RWPE1 (cell line): ENCODE measurements around the gene WDR1.
A peak's percentile ranks its signal among the peaks of the same experiment; 100 is the strongest.

Experiments used
- CTCF ChIA-PET: fragments of 350-600 bp; sonication (Branson Sonifier 250); formaldehyde crosslinking; extraction: SDS; loops from one replicate; lab custom pipeline; 2021; lab: Yijun Ruan, JAX
- POLR2A ChIA-PET: fragments of 400-600 bp; formaldehyde crosslinking; extraction: SDS; loops from one replicate; lab custom pipeline; 2020; ENCODE audit warnings: antibody characterized with exemption; ENCODE audit not compliant: low non-redundant PET; lab: Yijun Ruan, JAX
- DNase-seq: peaks from one replicate; pipeline ENCODE4 v3.0.0; 2012; ENCODE audit warnings: low spot score
- H3K27ac ChIP-seq: fragments of 450-650 bp; 2 replicates; pipeline ENCODE4 v1.5.1; 2017
- TF ChIP-seq, protein P1 (sequence below): fragments of 450-650 bp; conservative IDR thresholded peaks from 2 replicates; pipeline ENCODE4 v1.5.1; 2017; ENCODE audit warnings: low read depth, mild to moderate bottlenecking

Gene WDR1

DNA sequence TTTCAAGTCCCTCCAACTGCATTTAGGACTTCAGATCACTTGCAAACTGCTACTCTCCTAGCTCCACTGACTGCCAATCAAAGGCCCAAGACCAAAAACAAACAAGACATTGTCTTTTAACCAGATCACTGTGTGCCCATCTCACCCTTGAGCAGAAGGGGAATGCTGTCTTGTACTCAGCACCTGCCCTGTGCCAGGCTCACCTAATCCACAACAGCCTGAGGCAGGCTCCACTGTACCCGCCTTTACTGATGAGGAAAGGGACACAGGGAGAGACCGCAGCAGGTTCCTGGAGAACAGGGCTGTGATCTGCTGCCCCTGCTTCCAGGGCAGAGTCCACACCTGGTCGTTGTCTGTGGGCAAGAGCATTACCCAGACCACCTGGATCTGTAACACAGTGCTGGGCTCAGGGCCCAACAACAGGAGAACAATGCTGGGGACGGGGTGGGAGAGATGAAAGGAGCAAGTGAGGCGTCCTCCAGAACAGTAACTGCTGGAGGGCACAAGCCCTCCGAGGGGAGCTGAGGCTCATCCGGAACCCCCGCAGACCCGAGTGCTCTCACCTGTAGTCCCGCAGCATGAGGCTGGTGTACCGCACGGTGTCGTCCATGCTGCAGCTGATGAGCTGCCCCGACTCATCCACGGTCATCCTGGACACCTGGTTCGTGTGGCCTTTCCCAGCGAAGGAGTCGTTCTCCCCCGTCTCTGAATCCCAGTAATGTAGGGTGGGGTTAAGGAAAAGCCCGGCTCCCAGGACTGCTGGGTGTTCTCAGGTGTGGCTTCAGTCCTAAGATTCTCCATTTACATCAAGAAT is 33.9 kb downstream of the WDR1 start:
- H3K27ac ChIP-seq = peak overlapping the region; percentile 14; the same call in 1 of the 2 replicates
- DNase-seq = no peak
- ChIA-PET POLR2A (no interaction called here), CTCF (no interaction called here)
- TF ChIP-seq, protein P1, sequence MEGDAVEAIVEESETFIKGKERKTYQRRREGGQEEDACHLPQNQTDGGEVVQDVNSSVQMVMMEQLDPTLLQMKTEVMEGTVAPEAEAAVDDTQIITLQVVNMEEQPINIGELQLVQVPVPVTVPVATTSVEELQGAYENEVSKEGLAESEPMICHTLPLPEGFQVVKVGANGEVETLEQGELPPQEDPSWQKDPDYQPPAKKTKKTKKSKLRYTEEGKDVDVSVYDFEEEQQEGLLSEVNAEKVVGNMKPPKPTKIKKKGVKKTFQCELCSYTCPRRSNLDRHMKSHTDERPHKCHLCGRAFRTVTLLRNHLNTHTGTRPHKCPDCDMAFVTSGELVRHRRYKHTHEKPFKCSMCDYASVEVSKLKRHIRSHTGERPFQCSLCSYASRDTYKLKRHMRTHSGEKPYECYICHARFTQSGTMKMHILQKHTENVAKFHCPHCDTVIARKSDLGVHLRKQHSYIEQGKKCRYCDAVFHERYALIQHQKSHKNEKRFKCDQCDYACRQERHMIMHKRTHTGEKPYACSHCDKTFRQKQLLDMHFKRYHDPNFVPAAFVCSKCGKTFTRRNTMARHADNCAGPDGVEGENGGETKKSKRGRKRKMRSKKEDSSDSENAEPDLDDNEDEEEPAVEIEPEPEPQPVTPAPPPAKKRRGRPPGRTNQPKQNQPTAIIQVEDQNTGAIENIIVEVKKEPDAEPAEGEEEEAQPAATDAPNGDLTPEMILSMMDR = no peak

DNA sequence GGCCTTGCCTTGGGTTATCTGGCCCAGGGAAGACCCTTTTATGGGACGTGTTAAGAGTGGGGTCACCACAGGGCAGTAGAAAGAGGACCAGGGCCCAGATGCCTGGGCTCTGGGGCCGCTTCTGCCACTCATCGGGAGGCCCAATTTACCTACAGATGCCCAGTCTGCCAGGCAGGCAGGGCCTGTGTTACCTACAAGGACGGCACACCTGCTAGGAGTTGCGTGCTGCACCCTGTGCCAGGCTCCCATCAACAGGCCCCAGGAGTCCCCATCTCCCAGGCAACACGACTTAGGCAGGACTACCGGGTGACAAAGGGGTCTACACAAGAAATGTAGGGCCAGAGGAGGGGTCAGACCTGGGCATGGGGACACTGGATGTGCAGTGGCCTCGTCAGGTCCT is 34.6 kb downstream of the WDR1 start:
- 0 out of 2 replicates have a peak overlapping the region, but pooled peaks have one; percentile 14 for H3K27ac ChIP-seq
- no peak for DNase-seq
- ChIA-PET POLR2A (no interaction called here), CTCF (no interaction called here)
- TF ChIP-seq, protein P1 = no peak

DNA sequence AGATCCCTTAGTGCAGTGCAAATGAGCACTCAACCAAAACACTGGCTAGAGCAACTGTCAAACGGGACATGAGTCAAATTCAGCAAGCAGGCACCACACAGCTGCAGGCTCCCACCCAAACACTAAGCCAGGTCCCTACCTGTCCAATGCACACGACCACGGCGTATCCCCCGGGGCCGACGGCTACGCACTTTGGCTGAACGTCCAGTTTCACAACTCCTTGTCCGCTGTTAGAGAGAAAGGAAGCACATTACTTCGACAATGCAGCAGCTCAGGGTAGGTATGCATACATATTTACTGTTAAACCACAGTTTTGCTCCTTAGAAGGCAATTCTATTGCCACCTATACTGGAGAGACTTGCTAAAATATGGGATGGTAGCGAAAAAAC is 35.4 kb downstream of the WDR1 start:
- CTCF ChIA-PET = no interaction called here
- no peak for DNase-seq
- TF ChIP-seq, protein P1 = no peak
- no peak overlapping the region for H3K27ac ChIP-seq
- POLR2A ChIA-PET = no interaction called here

DNA sequence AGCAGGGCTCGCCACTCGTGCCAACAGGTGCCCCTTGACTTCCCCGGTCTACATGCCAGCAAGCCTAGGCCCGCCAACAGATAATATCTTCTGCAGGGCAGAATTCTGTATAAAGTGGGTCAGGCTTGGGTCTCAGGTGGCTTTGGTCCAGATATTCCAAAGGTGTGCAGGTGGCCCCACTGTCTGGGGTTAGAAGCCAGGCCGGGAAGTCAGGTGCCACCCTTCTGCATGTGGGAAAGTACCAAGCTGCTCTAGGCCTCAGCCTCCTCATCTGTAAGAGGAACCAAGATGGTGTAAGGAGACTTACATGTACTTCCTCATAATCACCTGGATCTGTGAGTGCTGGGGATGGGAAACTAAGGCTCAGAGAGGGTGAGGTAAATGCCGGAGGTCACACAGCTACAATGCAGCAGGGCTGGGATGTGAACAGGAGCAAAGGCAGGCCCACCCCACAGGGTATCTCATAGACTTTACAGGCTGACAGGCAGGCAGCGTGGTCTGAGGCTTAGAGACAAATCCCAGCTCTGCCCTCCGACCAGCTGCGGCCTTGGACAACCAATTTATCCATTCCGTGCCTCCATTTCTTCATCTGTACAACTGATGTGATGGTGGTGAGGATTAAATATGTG is 35.9 kb downstream of the WDR1 start:
- DNase-seq = no peak
- ChIA-PET CTCF (interaction anchor here (0.5 kb wide), 1 partner anchor 93 kb away, joined by 3 read pairs; no protein-coding TSS in a partner anchor), POLR2A (no interaction called here)
- TF ChIP-seq, protein P1 = no peak
- peak overlapping the region; percentile 57 for H3K27ac ChIP-seq

DNA sequence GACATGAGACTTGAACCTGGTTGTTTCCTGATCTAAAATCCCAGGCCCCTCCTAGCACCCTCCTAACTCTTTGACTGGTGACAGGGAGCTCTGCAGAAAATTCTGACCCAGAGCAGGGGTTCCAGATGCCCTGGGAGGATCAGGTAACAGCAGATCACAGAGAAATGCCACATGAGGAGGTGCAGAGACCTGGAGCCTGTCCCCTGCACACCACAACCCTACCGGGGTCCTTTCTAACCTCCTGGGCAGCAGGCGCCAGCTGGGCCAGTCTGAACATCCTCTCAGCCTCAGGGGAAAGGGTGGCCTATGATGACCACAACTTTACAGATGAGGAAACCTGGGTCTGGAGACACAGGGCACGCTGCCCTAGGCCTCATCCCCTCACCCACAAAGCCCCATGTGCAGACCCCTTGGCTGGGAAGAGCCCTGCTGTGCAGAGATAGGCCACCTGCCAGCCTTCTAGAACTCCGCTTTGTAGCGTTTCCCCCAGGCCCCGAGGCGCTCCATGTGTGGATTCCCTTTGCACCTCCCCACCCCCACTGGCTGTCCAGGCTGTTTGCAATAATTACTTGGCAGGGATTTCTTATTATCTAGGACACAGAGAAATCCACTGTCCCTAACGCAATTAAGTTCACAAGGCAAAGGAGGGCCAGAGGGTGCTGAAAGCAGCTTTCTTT is 36.5 kb downstream of the WDR1 start:
- TF ChIP-seq, protein P1 = no peak
- ChIA-PET POLR2A (no interaction called here), CTCF (interaction anchor here (0.5 kb wide), 1 partner anchor 94 kb away, joined by 3 read pairs; no protein-coding TSS in a partner anchor)
- peak overlapping the region; percentile 57 for H3K27ac ChIP-seq
- no peak for DNase-seq

DNA sequence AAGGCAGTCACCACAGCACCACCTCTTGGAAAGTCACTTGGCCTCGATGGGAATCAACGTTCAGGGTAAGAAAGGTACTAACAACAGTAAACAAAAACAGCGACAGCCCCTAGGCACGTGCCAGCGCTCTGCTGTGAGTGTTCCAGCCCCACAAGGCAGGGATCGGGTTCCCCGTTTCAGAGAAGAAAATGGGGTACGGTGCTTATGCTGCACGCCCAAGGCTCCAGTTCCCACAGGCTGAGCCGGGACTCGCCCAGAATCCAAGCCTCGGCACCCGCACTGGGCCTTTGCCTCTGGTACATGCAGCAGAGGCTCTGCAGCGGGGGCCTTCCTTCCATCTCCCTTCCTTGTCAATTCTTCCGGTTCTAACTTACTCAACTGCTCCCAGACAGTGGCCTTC is 37.3 kb downstream of the WDR1 start:
- ChIA-PET CTCF (no interaction called here), POLR2A (no interaction called here)
- TF ChIP-seq, protein P1 = no peak
- H3K27ac ChIP-seq = peak overlapping the region; percentile 57
- no peak for DNase-seq
